A172 (cell line): Measurements from ENCODE around the gene FUCA1. TPM values are rescaled to one million over a fixed set of nuclear protein-coding genes. Genes with fewer than 3 reads are reported as not detected.

ENCODE experiments used
- DNase-seq: peaks from one replicate; pipeline ENCODE4 v3.0.0-alpha.2; 2015; ENCODE audit warnings: low spot score
- total RNA-seq: library from RNA; depleted of rRNA; stranded (reverse); fragments of >200 nt; shearing (Covaris generic); gene quantifications from 2 replicates; pipeline ENCODE4 v1.2.3, GENCODE V29; 2014; rRNA removed

Gene FUCA1
- total RNA-seq: 19.6 and 22.9 TPM in 2 replicates

DNA sequence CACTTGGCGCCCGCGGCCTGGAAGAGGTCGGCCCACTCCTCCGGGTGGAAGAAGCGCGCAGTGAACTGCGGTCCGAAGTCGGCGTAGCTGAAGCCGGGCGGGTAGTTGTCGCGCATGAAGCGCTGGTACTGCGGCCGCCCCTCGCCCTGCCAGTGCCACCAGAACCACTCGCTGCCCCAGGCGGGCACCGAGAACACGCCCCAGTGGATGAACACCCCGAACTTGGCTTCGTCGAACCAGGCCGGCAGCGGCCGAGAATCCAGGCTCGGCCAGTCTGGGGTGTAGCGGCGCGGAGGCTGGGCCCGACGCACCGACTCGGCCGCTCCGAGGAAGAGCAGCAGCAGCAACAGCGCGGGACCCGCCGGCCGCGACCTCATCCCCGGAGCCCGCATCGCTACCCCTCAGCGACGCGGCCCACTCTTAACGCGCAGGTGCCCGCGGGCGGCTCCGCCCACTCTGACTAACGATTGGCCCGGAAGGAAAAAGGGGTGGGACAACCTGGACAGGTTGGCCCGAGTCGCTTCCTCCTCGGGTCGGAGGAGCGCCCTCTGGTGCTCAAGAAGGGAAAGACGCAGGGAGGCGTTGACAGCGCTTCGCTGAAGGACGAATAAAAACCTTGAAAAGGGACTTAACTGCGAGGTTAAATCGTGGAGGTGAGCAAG lies at the start of gene FUCA1:
Gene FUCA1 (minus strand): TSS at position 396 of the 662 bp plus-strand sequence. CDS start 4 bp downstream, at position 392.
- peak; percentile 72 for DNase-seq

DNA sequence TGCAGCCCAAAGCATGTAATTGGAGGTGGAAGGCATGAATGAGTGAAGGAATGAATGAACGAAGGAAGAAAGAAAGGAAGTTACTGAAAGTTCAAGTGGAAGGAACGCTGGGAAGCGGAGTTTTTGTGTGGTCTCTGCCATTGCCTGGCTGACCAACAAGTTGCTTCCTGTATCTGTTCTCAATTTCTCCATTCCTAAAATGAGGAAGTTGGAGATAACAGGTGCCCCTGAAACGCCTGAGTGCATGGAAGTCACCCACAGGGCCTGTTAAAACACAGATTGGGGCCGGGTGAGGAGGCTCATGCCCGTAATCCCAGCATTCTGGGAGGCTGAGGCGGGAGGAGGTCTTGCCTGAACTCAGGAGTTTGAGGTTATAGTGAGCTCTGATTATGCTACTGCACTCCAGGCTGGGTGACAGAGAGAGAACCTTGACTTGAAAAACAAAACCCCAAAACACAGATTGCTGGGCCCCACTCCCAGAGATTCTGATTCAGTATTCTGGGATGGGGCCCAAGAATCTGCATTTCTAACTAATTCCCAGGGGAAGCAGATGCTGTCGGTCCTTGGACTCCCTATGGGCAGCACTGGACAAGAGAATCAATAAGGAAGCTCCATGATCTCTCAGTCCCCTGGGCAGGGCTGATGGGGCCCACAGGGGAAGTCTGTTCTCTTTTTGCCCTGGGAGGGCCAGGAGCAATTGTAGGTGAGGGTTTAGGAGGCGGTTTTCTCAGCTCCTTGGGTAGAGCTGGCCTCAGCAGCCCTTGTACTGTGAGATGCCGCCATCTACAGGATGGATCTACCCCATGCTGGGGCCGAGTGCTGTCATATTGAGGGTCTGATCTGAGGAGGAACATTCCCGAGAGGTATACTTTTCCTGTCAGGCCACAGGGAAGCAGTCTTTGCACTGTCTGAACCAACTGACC lies 48.4 kb upstream of the FUCA1 start:
- DNase-seq: peak; percentile 63

DNA sequence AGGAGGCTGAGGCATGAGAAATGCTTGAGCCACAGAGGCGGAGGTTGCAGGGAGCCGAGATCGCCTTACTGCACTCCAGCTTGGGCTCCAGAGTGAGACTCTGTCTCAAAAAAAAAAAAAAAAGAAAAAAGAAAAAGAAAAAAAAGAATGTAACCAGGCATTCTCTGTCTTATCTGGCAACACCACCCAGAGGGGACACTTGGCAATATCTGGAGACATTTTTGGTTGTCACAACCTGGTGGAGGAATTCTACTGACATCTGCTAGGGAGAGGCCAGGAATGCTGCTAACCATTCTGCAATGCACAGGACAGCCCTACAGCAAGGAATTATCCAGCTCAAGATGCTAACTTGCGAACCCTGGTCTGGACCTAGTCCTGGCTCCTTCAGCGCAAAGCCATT lies 47.4 kb upstream of the FUCA1 start:
- no peak for DNase-seq

DNA sequence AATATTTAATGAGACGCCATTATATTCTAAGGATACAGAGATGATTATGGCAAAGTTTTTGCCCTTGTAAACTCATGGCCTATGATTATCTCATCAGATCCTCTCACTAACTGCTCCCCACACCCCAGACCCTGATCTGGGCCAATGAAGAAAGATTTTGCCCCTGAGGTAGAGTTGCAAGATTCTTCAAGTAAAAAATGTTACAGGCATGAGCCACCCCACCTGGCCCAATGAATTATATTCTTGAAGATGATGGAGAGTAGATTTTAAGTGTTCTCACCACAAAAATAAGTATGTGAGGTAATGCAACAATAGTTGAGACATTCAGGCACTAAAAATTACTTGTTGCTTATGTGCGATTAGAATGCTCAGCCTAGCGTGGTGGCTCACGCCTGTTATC lies 46.8 kb upstream of the FUCA1 start:
- no peak for DNase-seq

DNA sequence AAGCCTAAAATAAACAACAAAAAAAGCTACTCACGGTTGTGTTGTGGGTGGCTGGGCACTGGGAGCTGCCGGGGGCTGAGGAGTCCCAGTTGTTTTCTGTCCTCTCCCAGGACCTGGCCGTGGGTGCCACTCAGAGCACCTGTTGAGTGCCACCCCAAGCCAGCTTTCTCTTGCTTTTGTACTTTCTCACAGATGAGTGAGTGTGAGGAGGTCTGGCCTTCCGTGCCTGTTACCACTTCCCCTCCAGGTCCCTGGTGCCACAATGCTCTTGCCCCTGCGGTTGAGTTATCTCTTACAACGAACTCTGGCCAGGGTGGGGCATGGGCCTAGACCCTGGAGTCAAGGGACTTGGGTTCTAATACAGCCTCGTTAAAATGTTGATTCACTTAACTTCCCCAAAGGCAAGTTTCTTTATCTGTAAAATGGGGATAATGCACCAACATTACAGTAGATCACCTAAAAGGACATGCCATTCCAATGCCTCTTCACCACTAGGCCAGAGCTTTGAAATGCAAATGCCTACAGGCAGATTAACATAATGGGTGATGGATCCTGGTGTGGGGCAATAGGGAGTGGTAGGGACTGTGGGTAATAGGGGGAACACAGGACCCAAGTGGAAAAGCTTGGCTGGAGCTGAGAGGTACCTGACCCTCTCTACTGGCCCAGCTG lies 45.3 kb upstream of the FUCA1 start, which contains the start of gene CNR2:
Gene CNR2 (minus strand): TSS at position 151 of the 669 bp plus-strand sequence. CDS start 37,745 bp downstream, outside the sequence.
- DNase-seq: no peak

DNA sequence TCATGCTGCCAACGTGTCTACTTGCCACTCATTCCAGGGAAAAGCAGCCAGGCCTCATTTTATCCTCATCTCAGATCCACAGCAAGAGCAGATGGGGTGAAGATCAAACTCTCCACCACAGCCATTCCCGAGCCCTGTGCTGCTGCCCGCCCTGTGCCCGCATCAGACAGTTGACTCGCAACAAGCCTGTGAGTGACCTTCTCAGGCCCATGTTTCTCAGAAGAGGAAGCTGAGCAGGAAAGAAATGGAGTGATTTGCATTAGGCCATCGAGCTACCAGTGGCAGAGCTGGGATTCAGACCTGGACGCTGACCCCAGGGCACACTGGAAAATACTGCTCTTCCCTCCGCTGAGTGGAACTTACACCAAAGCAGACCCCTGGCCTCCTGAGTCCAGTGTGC lies 43.8 kb upstream of the FUCA1 start:
- DNase-seq: no peak

DNA sequence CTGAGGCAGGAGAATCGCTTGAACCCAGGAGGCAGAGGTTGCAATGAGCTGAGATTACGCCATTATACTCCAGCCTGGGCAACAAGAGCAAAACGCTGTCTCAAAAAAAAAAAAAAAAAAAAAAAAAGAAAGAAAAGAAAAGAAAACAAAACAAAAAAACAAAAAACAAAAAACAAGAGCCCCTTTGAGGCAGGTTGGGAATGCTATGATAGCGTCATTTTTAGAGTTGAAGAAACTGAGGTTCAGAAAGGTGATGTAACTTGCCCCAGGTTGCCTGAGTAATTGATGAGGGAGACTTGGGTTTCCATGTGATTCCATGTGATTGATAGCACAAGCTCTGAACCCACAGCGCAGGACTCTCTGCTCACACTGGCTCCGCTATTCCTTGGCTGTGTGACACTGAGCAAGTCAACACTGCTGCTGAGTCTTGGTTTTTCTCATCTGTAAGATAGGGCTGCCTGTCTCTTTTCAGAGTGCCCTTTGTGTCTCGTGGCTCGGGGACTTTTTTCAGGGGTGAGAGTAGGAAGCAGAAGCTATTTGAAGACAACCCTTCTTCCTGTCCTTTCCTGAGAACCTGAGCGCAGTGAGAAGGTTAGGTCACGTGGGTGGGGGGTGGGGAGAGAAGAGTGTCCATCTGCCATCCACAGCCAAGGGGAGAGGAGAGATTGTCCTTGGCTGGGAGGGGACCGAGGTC lies 42.6 kb upstream of the FUCA1 start:
- no peak for DNase-seq

DNA sequence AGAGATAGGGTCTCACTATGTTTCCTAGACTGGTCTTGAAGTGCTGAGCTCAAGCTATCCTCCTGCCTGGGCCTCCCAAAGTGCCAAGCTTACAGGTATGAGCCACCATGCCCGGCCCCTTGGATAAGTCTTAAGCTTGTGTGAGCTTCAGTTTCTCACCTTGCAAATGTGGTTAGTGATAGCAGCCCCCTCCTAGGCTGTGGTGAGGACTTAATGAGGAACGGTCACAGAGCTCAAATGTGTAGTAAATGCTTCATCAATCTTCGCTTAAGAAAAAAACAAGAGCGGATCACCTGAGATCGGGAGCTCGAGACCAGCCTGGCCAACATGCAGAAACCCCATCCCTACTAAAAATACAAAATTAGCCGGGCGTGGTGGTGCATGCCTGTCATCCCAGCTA lies 42.1 kb upstream of the FUCA1 start:
- DNase-seq: no peak

DNA sequence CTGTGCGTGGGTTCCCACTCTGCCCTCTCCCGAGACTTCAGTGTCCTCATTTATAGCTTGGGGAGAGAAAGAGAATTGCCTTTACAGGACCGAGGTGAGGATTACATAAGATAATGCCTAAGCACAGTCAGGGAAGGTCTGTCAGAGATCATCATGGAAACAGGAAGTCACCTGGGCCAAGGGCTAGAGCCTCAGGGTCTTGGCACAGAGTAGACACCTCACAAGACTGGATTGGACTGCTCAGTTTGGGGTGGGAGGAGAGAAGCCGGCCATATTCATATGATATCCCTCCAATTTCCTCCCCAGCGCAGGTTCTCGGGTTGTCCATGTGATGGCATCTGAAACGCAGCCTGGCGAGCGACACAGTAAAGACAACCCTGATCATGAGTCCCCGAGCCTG lies 41.3 kb upstream of the FUCA1 start:
- no peak for DNase-seq

DNA sequence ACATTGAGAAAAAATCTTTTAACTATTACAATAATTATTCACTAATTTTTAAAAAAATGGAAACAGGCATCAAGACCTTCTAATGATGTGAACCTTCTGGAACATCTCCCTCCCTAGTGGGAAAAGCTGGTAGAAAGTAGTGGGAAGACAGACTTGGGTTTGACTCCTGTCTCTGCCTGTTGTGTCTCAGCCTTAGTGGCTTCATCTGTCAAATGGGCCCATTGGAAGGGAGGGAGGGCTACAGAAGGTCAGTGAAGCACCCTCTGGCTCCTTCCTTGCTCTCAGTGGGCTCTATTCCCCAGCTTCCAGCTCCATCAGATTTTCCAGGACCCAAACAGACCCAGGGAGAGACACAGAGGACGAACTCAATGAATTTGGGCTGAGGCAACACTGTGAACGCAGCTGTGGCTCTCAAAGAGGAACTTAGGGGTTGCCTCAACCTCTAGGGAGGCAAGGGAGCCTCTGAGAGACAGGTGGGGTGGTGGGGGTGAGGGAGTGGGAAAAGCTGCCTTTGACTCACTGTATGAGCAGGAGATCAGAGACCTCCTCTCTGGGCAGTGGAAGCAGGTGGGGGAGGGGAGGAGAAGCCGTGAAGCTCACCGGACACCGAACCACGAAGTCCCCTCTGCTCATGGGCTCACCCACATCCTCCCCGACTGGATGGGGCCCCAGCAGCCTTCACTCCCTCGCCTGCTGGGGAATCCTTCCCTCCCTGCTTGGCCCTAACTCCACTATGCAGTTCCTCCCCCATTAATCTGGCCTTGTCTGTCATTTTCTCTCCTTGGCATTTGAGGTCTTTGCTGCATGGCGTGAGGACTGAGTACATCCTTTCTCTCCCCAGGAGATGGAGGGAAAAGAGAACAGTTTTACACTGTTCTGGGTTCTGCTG lies 40.6 kb upstream of the FUCA1 start:
- no peak for DNase-seq

DNA sequence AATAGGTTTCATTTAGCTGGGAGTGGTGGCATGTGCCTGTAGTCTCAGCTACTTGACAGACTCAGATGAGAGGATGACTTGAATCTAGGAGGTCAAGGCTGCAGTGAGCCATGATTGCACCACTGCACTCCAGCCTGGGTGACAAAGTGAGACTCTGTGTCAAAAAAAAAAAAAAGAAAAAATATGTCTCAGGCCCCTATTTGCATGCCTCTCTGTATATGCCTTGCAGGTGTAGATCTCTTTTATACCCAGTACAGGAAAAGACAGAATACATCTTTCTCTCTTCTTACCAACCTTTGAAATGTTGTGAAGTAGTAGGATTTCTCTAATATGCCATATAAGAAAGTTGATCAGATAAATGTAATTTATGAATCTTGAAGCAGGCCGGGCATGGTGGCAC lies 38.6 kb upstream of the FUCA1 start:
- DNase-seq: no peak

DNA sequence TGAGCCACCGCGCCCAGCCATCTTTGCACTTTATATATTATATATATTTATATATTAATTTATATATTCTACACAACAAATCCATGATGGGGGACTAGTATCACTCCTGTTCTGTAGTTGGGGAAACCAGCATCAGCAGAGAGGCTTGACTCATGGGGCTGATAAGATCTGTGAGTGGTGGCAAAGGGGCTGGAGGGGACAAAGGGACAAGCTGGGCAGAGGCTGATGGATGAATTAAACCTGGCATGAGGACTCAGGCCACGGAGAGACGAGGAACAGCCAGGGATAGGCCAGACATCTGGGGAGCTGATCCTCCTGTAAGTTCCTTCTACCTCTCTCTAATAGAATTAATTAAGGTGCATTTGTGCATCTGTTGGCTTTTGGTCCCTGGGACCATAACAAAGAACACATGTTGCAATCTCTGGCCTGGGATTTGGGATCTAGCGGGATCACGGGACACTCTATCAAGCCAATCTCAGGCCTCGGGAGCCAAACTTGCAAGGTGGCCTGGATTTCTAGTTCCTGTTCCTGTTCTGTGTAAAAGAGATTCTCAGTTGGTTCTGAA lies 37.5 kb upstream of the FUCA1 start:
- DNase-seq: no peak

DNA sequence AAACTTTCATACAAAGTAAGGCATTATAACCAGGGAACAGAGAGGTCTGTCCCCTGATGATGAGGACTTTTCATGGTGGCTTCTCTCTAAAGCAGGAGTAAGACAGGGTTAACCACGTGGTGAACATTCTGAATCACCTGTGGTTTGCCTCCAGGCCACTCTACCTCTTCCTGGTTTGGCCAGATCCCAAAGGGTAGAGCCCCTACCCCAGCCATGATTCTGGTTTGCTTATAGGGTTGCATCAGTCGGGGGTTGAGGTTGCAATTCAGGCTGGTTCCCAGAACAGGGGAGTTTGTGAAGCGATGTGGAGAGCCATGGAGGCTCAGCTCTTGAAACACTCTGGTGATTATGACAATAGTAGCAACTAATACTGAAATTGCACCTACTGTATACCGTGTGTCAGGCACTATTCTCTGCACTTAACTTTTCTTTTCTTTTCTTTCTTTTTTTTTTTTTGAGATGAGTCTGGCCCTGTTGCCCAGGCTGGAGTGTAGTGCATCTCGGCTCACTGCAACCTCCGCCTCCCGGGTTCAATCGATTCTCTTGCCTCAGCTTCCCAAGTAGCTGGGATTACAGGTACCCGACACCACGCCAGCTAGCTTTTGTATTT lies 36.8 kb upstream of the FUCA1 start:
- no peak for DNase-seq

DNA sequence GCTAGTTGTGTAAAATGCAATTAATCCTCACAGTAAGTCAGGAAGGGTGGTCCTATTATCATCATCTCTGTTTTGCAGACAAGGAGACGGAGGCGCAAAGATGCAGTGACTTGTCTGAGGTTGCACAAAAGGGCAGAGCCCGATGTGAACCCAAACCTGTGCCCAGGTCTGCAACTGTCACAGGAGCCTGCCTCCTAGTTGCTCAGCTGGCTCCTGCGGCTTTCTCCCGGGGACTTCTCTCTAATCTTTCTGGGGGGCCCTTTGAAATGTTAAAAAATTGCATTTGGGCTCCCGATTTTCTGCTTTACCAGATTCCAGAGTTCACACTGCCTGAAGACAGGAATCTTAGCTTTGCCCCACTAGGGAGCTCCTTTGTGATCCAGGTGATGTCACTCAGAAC lies 35.7 kb upstream of the FUCA1 start:
- no peak for DNase-seq

DNA sequence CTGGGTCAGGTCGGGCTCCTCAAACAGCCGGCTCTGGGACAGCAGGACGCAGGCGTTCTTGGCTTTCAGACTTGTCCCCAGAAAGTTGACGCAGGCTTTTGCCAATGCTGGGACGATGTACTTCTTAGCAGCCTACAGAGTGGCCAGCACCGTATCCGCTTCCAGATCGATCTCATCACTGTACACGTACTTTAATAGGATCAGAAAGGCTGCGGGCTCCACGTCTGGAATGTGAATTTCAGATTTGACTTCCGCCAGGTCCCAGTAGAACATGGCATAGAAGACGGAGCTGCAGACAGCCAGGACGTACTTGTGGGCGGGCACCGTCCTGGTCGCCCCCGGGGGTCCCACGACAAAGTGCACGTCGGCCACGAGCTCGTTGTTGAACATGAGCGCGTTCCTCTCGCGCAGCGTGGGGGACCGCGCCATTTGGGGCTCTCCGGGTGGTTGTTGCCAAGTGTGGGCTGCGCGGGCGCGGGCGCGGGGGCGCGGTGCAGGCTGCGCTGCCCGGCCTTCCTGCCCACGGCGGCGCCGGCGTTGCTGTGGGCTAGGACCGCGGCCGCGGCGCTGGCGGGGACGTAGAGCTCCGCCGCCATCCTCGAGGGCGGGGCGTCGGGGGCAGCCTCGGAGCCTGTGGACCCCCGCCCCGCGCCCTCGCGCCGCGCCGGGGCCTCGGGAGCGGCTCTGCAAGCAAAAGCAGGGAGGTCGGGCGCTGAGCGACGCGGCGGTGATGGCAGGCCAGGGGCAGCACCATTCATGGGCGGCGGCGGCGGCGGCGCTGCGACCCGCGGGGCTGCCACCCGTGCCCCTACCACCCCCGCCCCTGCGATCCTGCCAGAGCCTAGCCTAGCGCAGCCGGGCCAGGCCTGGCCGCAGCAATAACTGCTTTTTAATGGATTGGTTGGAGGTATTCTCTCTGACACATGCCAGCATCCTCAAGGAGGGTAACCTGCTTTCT lies 34.5 kb upstream of the FUCA1 start:
- DNase-seq: no peak

DNA sequence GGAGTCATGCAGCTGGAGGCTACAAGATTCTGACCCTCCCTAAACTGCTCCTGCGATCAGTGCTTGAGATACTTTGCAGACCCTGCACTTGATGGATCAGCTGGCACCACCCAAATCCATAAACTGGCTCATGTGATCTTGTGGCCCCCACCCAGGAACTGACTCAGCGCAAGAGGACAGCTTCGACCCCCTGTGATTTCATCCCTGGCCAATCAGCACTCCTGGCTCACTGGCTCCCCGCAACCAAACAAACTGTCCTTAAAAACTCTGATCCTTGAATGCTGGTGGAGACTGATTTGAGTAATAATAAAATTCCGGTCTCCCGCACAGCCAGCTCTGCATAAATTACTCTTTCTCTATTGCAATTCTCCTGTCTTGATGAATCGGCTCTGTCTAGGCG lies 31.9 kb upstream of the FUCA1 start:
- DNase-seq: peak; percentile 27

DNA sequence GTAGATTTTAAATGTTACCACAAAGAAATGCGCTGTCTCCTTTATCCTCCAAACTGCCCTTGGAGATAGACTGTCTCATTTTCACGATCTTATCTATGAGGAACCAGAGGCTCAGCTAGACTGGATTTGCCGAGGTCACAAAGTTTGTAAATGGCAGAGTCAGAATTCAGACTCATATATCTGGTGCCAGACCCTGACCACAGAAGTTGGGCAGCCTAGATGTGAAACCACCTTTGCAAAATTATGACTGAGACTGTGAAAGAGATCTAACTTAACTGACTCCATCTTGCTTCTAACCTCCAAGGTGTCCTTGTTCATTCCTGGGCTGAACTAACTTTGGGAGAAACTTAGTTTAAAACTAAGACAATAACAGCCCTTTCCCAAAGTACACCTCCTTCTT lies 31.0 kb upstream of the FUCA1 start:
- DNase-seq: no peak

DNA sequence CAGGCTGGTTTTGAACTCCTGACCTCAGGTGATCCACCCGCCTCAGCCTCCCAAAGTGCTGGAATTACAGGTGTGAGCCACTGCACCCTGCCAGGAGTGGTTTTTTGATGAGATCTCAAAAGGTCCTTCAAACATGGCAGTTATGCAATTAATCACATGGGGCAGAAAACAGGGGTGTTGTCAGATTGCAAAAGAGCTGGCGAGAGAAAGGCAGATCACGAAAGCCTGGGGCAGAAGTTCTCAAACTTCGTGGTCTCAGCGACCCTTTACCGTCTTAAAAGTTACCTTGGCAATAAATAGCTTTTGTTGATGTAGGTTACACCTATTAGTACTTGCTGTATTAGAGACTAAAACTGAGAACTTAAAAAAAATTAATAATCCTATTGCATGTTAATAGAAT lies 29.0 kb upstream of the FUCA1 start:
- DNase-seq: no peak

DNA sequence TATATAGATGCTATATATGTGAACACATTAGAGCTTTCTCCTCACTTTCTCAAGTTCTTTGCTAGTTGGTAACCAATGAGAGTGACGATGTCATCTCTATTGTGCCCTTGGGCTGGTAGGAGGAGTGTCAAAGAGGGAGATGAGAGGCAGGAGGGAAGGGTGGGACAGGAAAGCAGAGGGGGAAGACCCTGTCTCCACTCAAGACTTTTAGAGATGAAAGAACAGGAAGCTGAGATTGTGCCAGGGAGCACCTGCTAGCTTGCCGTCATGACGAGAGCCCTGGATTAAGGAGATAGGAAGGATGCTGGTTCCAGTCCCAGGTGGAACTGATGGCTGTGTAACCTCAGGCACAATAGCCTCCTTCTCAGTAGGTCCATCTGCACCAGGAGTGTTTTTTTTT lies 28.4 kb upstream of the FUCA1 start:
- no peak for DNase-seq
